PC-3 (cell line): ENCODE data around the gene RGS17.

Source experiments
- EZH2 ChIP-seq: fragments of 300-600 bp; sonication (generic); IDR thresholded peaks from one replicate; pipeline ENCODE4 v1.6.1; 2017; ENCODE audit warnings: antibody characterized with exemption, mild to moderate bottlenecking, low read length; ENCODE audit not compliant: unreplicated experiment
- EZH2phosphoT487 ChIP-seq: fragments of 300-600 bp; sonication (generic); IDR thresholded peaks from 2 replicates; pipeline ENCODE4 v1.6.1; 2018; ENCODE audit warnings: mild to moderate bottlenecking, antibody characterized with exemption, low read length, borderline replicate concordance
- TF ChIP-seq, protein P1 (sequence below): fragments of 300-600 bp; sonication (generic); conservative IDR thresholded peaks from 2 replicates; pipeline ENCODE4 v1.5.1; 2017; ENCODE audit warnings: antibody characterized with exemption, low read depth, mild to moderate bottlenecking, low read length

- TF ChIP-seq, protein P1, sequence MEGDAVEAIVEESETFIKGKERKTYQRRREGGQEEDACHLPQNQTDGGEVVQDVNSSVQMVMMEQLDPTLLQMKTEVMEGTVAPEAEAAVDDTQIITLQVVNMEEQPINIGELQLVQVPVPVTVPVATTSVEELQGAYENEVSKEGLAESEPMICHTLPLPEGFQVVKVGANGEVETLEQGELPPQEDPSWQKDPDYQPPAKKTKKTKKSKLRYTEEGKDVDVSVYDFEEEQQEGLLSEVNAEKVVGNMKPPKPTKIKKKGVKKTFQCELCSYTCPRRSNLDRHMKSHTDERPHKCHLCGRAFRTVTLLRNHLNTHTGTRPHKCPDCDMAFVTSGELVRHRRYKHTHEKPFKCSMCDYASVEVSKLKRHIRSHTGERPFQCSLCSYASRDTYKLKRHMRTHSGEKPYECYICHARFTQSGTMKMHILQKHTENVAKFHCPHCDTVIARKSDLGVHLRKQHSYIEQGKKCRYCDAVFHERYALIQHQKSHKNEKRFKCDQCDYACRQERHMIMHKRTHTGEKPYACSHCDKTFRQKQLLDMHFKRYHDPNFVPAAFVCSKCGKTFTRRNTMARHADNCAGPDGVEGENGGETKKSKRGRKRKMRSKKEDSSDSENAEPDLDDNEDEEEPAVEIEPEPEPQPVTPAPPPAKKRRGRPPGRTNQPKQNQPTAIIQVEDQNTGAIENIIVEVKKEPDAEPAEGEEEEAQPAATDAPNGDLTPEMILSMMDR, result no peak
- no peak for TF ChIP-seq EZH2
- TF ChIP-seq EZH2phosphoT487, result no peak
Observed at GRCh38 chr6:153031335-153031955, 99.6 kb downstream of the RGS17 start.
